Neutrophil (primary cell): ENCODE data around the gene AIG1.

Experiments
- H3K27ac ChIP-seq: fragments of 200-600 bp; sonication (generic); 2 replicates; pipeline ENCODE4 v1.5.1; 2016; ENCODE audit warnings: mild to moderate bottlenecking, moderate library complexity
- H3K27me3 ChIP-seq: fragments of 200-600 bp; sonication (generic); 2 replicates; pipeline ENCODE4 v1.6.0; 2016; ENCODE audit warnings: mild to moderate bottlenecking
- H3K36me3 ChIP-seq: fragments of 200-600 bp; sonication (generic); 2 replicates; pipeline ENCODE4 v1.5.1; 2017
- H3K4me1 ChIP-seq, 2 experiments: fragments of 200-600 bp in 1 of 2; sonication (generic) in 1 of 2; 1 replicate in 1 of 2; 2 replicates in 1 of 2; pipeline versions ENCODE4 v1.5.1 to v1.6.1; 2013 to 2016; ENCODE audit warnings: low read depth in 1 of 2, low read length in 1 of 2, mild to moderate bottlenecking in 1 of 2, moderate library complexity in 1 of 2; ENCODE audit not compliant: control insufficient read depth in 1 of 2, insufficient read depth in 1 of 2
- H3K4me3 ChIP-seq, 2 experiments: fragments of 200-600 bp in 1 of 2; sonication (generic) in 1 of 2; 1 replicate in 1 of 2; 2 replicates in 1 of 2; pipeline ENCODE4 v1.5.1; 2013 to 2016; ENCODE audit warnings: low read depth in 1 of 2, low read length in 1 of 2, mild to moderate bottlenecking in 1 of 2, moderate library complexity in 1 of 2
- H3K9me3 ChIP-seq: fragments of 200-600 bp; sonication (generic); 2 replicates; pipeline ENCODE4 v1.5.1; 2016
- CTCF ChIP-seq: fragments of 200-600 bp; sonication (generic); IDR thresholded peaks from 2 replicates; pipeline ENCODE4 v1.5.1; 2016; ENCODE audit warnings: antibody characterized with exemption

The AIG1 gene

GRCh38 chr6:143188292-143188691 lies 127.6 kb downstream of the AIG1 start:
- no peak overlapping the region for H3K4me3 ChIP-seq
- H3K4me1 ChIP-seq, result no peaks in the 10 kb centered on the region
- no peak overlapping the region for H3K27ac ChIP-seq
- H3K27me3 ChIP-seq, result no peaks in the 10 kb centered on the region
- H3K9me3 ChIP-seq, result no peaks in the 10 kb centered on the region
- no peaks in the 10 kb centered on the region for H3K36me3 ChIP-seq
- TF ChIP-seq CTCF, result no peak

- Histone ChIP-seq H3K27ac (no peak overlapping the region), H3K9me3 (no peaks in the 10 kb centered on the region), H3K27me3 (no peaks in the 10 kb centered on the region), H3K4me1 (no peaks in the 10 kb centered on the region), H3K36me3 (no peaks in the 10 kb centered on the region), H3K4me3 (no peak overlapping the region)
- no peak for TF ChIP-seq CTCF
Observed at GRCh38 chr6:143191361-143191760, 130.7 kb downstream of the AIG1 start.

GRCh38 chr6:143192766-143193165 lies 132.1 kb downstream of the AIG1 start:
- no peak for TF ChIP-seq CTCF
- H3K36me3 ChIP-seq, result no peaks in the 10 kb centered on the region
- no peaks in the 10 kb centered on the region for H3K27me3 ChIP-seq
- H3K27ac ChIP-seq, result no peak overlapping the region
- no peaks in the 10 kb centered on the region for H3K9me3 ChIP-seq
- H3K4me1 ChIP-seq, result no peaks in the 10 kb centered on the region
- no peak overlapping the region for H3K4me3 ChIP-seq

- no peak for TF ChIP-seq CTCF
- Histone ChIP-seq H3K36me3 (no peaks in the 10 kb centered on the region), H3K27me3 (no peaks in the 10 kb centered on the region), H3K4me3 (no peak overlapping the region), H3K27ac (no peak overlapping the region), H3K9me3 (no peaks in the 10 kb centered on the region), H3K4me1 (peaks cover 0 to 3% of the 10 kb centered on the region in 2 experiments)
Observed at GRCh38 chr6:143193571-143194094, 132.9 kb downstream of the AIG1 start.

GRCh38 chr6:143194095-143194589 lies 133.5 kb downstream of the AIG1 start:
- Histone ChIP-seq H3K4me3 (no peak overlapping the region), H3K27ac (no peak overlapping the region), H3K9me3 (no peaks in the 10 kb centered on the region), H3K36me3 (no peaks in the 10 kb centered on the region), H3K27me3 (no peaks in the 10 kb centered on the region), H3K4me1 (peaks cover 0 to 7% of the 10 kb centered on the region in 2 experiments)
- TF ChIP-seq CTCF, result no peak
